ENCODE measurements around the gene NEXN. TPM values are rescaled to one million over a fixed set of nuclear protein-coding genes. Genes with fewer than 3 reads are reported as not detected.

The NEXN gene
- polyA plus RNA-seq, 1 of the 3 experiments (the other 2 are of a cell fraction) = 3.6 TPM

GRCh38 chr1:77984629-77985028, 96.2 kb downstream of the NEXN start:
- peaks cover 11 to 18% of the 10 kb centered on the region in 2 experiments for H3K36me3 ChIP-seq (replicated peaks in 1 of 2; ENCODE audit: control insufficient read depth in 1 of 2, insufficient read depth in 2 of 2, low read length in 1 of 2)
- no peak overlapping the region for H3K27ac ChIP-seq (ENCODE audit: low read depth in 2 of 2, low read length in 1 of 2)
- WGBS (ENCODE audit: low lambda C conversion rate) = 99% methylated on average over 4 of the region's 4 CpGs
- H3K9ac ChIP-seq = no peak overlapping the region
- H3K4me2 ChIP-seq = no peak overlapping the region
- peaks cover 0 to 4% of the 10 kb centered on the region in 2 experiments; a peak in 3 of 4 replicates for H3K4me1 ChIP-seq (ENCODE audit: control insufficient read depth in 1 of 2, insufficient read depth in 2 of 2, low read depth in 1 of 2, low read length in 1 of 2)
- ChIA-PET POLR2A (no interaction called here), CTCF (no interaction called here)
- H3K4me3 ChIP-seq (ENCODE audit: low read depth in 2 of 2, low read length in 1 of 2) = no peak overlapping the region
- TF ChIP-seq EP300 (IDR thresholded peaks at IDR 0.05; ENCODE audit: borderline replicate concordance in 1 of 2, low read depth in 1 of 2, low read length in 1 of 2) = no peak
- TF ChIP-seq SMC3 (IDR thresholded peaks at IDR 0.05; ENCODE audit: low read depth, low read length) = no peak
- no peak for TF ChIP-seq FOXM1 (IDR thresholded peaks at IDR 0.05; ENCODE audit: low read depth)
- TF ChIP-seq GABPA (IDR thresholded peaks at IDR 0.05; ENCODE audit: low read depth) = no peak
- TF ChIP-seq, protein P1, sequence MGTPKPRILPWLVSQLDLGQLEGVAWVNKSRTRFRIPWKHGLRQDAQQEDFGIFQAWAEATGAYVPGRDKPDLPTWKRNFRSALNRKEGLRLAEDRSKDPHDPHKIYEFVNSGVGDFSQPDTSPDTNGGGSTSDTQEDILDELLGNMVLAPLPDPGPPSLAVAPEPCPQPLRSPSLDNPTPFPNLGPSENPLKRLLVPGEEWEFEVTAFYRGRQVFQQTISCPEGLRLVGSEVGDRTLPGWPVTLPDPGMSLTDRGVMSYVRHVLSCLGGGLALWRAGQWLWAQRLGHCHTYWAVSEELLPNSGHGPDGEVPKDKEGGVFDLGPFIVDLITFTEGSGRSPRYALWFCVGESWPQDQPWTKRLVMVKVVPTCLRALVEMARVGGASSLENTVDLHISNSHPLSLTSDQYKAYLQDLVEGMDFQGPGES (IDR thresholded peaks at IDR 0.05; ENCODE audit: low read depth, low read length) = no peak
- TF ChIP-seq, protein P2, sequence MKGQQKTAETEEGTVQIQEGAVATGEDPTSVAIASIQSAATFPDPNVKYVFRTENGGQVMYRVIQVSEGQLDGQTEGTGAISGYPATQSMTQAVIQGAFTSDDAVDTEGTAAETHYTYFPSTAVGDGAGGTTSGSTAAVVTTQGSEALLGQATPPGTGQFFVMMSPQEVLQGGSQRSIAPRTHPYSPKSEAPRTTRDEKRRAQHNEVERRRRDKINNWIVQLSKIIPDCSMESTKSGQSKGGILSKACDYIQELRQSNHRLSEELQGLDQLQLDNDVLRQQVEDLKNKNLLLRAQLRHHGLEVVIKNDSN (IDR thresholded peaks at IDR 0.05; ENCODE audit: borderline replicate concordance, low read depth) = no peak
- no peak for TF ChIP-seq TEAD4 (IDR thresholded peaks at IDR 0.05; ENCODE audit: borderline replicate concordance, insufficient read depth)
- no peak for TF ChIP-seq JUND (IDR thresholded peaks at IDR 0.05)
- TF ChIP-seq, protein P3, sequence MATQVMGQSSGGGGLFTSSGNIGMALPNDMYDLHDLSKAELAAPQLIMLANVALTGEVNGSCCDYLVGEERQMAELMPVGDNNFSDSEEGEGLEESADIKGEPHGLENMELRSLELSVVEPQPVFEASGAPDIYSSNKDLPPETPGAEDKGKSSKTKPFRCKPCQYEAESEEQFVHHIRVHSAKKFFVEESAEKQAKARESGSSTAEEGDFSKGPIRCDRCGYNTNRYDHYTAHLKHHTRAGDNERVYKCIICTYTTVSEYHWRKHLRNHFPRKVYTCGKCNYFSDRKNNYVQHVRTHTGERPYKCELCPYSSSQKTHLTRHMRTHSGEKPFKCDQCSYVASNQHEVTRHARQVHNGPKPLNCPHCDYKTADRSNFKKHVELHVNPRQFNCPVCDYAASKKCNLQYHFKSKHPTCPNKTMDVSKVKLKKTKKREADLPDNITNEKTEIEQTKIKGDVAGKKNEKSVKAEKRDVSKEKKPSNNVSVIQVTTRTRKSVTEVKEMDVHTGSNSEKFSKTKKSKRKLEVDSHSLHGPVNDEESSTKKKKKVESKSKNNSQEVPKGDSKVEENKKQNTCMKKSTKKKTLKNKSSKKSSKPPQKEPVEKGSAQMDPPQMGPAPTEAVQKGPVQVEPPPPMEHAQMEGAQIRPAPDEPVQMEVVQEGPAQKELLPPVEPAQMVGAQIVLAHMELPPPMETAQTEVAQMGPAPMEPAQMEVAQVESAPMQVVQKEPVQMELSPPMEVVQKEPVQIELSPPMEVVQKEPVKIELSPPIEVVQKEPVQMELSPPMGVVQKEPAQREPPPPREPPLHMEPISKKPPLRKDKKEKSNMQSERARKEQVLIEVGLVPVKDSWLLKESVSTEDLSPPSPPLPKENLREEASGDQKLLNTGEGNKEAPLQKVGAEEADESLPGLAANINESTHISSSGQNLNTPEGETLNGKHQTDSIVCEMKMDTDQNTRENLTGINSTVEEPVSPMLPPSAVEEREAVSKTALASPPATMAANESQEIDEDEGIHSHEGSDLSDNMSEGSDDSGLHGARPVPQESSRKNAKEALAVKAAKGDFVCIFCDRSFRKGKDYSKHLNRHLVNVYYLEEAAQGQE (IDR thresholded peaks at IDR 0.05; ENCODE audit: low read depth, low read length) = no peak
- no peak for TF ChIP-seq TCF12 (IDR thresholded peaks at IDR 0.05)
- no peak for TF ChIP-seq FOXJ3 (CRISPR knock-in tag; IDR thresholded peaks at IDR 0.05)
- no peak for TF ChIP-seq TAF1 (IDR thresholded peaks at IDR 0.05; ENCODE audit: borderline replicate concordance, low read depth, low read length)
- no peak for TF ChIP-seq NFIC (IDR thresholded peaks at IDR 0.05; ENCODE audit: borderline replicate concordance)
- no peaks in the 10 kb centered on the region for H3K9me2 ChIP-seq
- H4K20me1 ChIP-seq (ENCODE audit: insufficient read depth) = no peaks in the 10 kb centered on the region
- H3K79me2 ChIP-seq (ENCODE audit: insufficient read depth) = peaks cover 95% of the 10 kb centered on the region
- no peak overlapping the region for H2AFZ ChIP-seq (ENCODE audit: low read depth)
- no peaks in the 10 kb centered on the region for H3F3A ChIP-seq (replicated peaks; ENCODE audit: insufficient read depth)
- H3K9me3 ChIP-seq = no peaks in the 10 kb centered on the region
- DNase-seq = no peak
- no peaks in the 10 kb centered on the region for H3K27me3 ChIP-seq (ENCODE audit: insufficient read depth)

GRCh38 chr1:77986810-77987209, 98.4 kb downstream of the NEXN start:
- H4K20me1 ChIP-seq (ENCODE audit: insufficient read depth) = no peaks in the 10 kb centered on the region
- H3K9me2 ChIP-seq = no peaks in the 10 kb centered on the region
- H3K9ac ChIP-seq = no peak overlapping the region
- H3K27me3 ChIP-seq (ENCODE audit: insufficient read depth) = no peaks in the 10 kb centered on the region
- no peak overlapping the region for H3K27ac ChIP-seq (ENCODE audit: low read depth in 2 of 2, low read length in 1 of 2)
- DNase-seq = no peak
- H3K4me1 ChIP-seq (ENCODE audit: control insufficient read depth in 1 of 2, insufficient read depth in 2 of 2, low read depth in 1 of 2, low read length in 1 of 2) = no peaks in the 10 kb centered on the region; a peak in 1 of 4 replicates
- no peak overlapping the region for H2AFZ ChIP-seq (ENCODE audit: low read depth)
- TF ChIP-seq EP300 (IDR thresholded peaks at IDR 0.05; ENCODE audit: borderline replicate concordance in 1 of 2, low read depth in 1 of 2, low read length in 1 of 2) (no peak), YY1 (IDR thresholded peaks at IDR 0.05; ENCODE audit: low read depth) (no peak), MEF2A (IDR thresholded peaks at IDR 0.05; ENCODE audit: borderline replicate concordance, low read depth) (no peak), GABPA (IDR thresholded peaks at IDR 0.05; ENCODE audit: low read depth) (no peak)
- POLR2A ChIA-PET = interaction anchor here (1.3 kb wide), 1 partner anchor 18 kb away, joined by 3 read pairs; the partner anchor contains the start of gene DNAJB4
- H3K4me2 ChIP-seq = no peak overlapping the region
- CTCF ChIA-PET = no interaction called here
- no peaks in the 10 kb centered on the region for H3F3A ChIP-seq (replicated peaks; ENCODE audit: insufficient read depth)
- no peak overlapping the region for H3K4me3 ChIP-seq (ENCODE audit: low read depth in 2 of 2, low read length in 1 of 2)
- H3K36me3 ChIP-seq (replicated peaks in 1 of 2; ENCODE audit: control insufficient read depth in 1 of 2, insufficient read depth in 2 of 2, low read length in 1 of 2) = peaks cover 16% of the 10 kb centered on the region in 2 experiments
- H3K79me2 ChIP-seq (ENCODE audit: insufficient read depth) = peaks cover 95% of the 10 kb centered on the region
- no peaks in the 10 kb centered on the region for H3K9me3 ChIP-seq
